Endothelial cell of umbilical vein (primary cell): ENCODE results near the gene RASAL2.
"Not testable (repeated sequence)": the region's sequence is repeated elsewhere in the genome, so short reads cannot be mapped to it uniquely, and the experiment has no call there.

ENCODE experiments used
- MAX ChIP-seq: IDR thresholded peaks from 2 replicates; pipeline ENCODE4 v1.6.1; 2011; ENCODE audit not compliant: insufficient read depth, insufficient read length
- POLR2AphosphoS5 ChIP-seq: IDR thresholded peaks from 2 replicates; pipeline ENCODE4 v1.6.1; 2012; ENCODE audit warnings: low read depth, mild to moderate bottlenecking, control low read depth, low read length, moderate library complexity; ENCODE audit not compliant: insufficient read depth

- not testable (repeated sequence) for TF ChIP-seq MAX, POLR2AphosphoS5
Observed at GRCh38 chr1:178253581-178253980, 159.7 kb downstream of the RASAL2 start.
